Rectal smooth muscle tissue (tissue), 1 donor: ENCODE data around the gene KDM4E.
"Not testable (repeated sequence)": the region's sequence is repeated elsewhere in the genome, so short reads cannot be mapped to it uniquely, and the experiment has no call there.

Experiments
- H3K27ac ChIP-seq: one replicate; pipeline ENCODE4 v1.7.0; 2013; ENCODE audit warnings: low read depth, low read length, inconsistent platforms
- H3K27me3 ChIP-seq: one replicate; pipeline ENCODE4 v1.7.0; 2013; ENCODE audit warnings: low read length; ENCODE audit not compliant: control insufficient read depth, insufficient read depth
- H3K36me3 ChIP-seq: one replicate; pipeline ENCODE4 v1.7.0; 2013; ENCODE audit warnings: low read length; ENCODE audit not compliant: control insufficient read depth, insufficient read depth
- H3K4me1 ChIP-seq: one replicate; pipeline ENCODE4 v1.7.0; 2013; ENCODE audit warnings: low read length; ENCODE audit not compliant: control insufficient read depth, insufficient read depth
- H3K4me3 ChIP-seq: one replicate; pipeline ENCODE4 v1.7.0; 2013; ENCODE audit warnings: low read length
- H3K9ac ChIP-seq: one replicate; pipeline ENCODE4 v1.7.0; 2013; ENCODE audit warnings: low read length

KDM4E gene

DNA sequence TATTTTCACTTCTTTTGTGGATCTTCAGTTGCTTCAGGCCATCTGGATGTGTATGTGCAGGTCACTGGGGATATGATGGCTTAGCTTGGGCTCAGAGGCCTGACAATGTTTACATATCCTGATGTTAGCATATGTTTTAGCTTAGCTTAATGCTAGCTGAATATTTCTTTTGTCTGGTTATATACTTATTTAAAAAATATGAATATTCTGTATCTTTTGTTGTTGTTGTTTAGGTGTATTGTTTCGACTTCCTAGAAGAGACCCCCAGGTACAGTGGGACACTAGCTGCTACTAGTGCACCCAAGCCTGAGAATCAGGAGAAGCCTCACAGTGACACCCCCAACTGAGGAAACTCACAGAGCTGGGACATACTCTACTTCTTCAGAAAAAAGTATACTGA lies at the start of gene KDM4E:
KDM4E (plus strand) TSS at position 301 of the 400 bp plus-strand sequence. CDS start 300 bp downstream, outside the sequence.
- Histone ChIP-seq H3K9ac (no peak within 1 kb of the TSS), H3K4me3 (no peak within 1 kb of the TSS), H3K4me1 (no peaks in the 10 kb centered on the region), H3K27ac (no peak within 1 kb of the TSS), H3K27me3 (no peaks in the 10 kb centered on the region), H3K36me3 (no peaks in the 10 kb centered on the region)

DNA sequence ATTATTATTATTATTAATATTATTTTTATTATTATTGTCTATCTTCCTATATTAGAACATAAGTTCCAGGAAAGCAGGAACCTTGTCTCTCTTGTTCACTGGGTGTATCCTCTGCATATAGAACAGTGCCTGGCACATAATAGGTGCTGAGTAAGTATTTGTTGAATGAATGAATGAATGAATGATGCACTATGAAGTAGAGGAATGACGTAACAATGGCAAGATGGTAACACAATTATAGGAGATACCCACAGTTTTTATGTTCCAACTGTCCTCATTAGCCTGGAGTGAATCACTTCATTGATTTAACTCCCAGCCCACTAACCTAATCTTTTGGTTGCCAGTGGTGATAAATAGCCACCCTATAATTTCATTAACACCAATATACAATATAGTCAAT lies 49.5 kb upstream of the KDM4E start:
- H3K36me3 ChIP-seq: peaks cover 3% of the 10 kb centered on the region
- H3K4me3 ChIP-seq: no peak overlapping the region
- no peaks in the 10 kb centered on the region for H3K27me3 ChIP-seq
- H3K4me1 ChIP-seq: peaks cover 7% of the 10 kb centered on the region
- no peak overlapping the region for H3K27ac ChIP-seq
- no peak overlapping the region for H3K9ac ChIP-seq

DNA sequence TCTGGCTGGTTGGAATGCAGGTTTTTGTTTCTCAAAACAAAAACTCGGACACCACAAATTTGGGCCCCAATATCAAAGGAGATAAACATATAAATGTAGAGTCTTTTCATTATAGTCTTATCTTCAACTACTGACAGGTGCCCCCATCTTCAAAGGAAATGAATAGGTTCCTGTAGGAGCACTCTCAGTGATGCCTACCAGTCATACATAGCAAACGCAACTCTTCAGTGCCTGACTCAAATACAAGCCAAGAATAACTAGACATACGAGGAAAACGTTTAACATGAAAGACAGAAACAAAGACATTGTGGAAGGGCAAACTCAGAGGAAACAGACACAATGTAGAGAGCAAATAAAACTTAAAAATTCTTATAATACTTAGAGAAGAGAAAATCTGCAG lies 37.7 kb upstream of the KDM4E start:
- Histone ChIP-seq H3K4me3 (no peak overlapping the region), H3K4me1 (no peaks in the 10 kb centered on the region), H3K27me3 (no peaks in the 10 kb centered on the region), H3K9ac (no peak overlapping the region), H3K27ac (no peak overlapping the region), H3K36me3 (no peaks in the 10 kb centered on the region)

DNA sequence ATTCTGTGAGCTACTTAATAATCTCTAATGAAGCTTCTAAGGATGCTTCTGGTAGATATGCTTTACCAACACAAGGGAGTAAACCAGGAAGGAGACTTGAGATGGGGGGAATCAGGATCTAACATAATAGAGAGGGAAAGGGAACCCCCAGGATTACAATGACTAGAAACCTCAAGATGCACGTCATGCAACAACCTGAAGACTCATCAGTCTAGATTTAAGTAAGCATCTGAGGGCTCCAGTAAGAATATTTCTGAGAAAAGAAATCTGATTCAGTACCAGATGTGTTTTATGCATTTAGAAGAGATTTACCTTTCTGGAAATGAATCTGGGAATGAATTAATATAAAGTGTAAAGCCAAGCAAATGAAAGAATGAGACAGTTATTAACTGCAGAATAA lies 36.3 kb upstream of the KDM4E start:
- H3K27me3 ChIP-seq: no peaks in the 10 kb centered on the region
- H3K4me3 ChIP-seq: no peak overlapping the region
- H3K4me1 ChIP-seq: no peaks in the 10 kb centered on the region
- no peaks in the 10 kb centered on the region for H3K36me3 ChIP-seq
- no peak overlapping the region for H3K9ac ChIP-seq
- no peak overlapping the region for H3K27ac ChIP-seq

DNA sequence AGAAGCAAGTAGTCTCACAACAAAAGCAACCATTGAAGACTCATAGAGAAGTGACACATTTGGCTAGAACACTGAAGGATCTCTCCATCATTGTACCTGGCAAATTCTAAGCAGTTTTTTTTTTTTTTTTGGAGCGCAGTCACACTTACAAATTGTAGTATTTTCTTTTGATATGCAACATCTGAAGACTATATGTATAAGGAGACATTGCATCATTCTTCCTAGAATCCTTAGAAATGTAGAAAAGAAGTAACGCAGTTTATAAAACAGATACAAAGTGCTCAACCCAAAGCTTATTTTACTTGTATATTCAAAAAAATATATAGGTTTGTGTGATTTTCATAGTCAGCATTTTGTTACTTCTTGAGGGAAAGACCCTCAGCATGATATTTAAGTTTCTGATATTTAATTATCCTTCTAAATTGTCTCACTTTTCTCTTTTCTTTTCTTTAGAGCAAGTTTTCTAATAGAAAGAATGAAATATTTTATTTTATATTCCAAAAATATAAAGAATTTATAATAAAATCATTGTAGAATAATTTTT lies 31.6 kb upstream of the KDM4E start:
- H3K27me3 ChIP-seq: no peaks in the 10 kb centered on the region
- H3K9ac ChIP-seq: no peak overlapping the region
- H3K4me1 ChIP-seq: no peaks in the 10 kb centered on the region
- H3K27ac ChIP-seq: no peak overlapping the region
- no peaks in the 10 kb centered on the region for H3K36me3 ChIP-seq
- no peak overlapping the region for H3K4me3 ChIP-seq

DNA sequence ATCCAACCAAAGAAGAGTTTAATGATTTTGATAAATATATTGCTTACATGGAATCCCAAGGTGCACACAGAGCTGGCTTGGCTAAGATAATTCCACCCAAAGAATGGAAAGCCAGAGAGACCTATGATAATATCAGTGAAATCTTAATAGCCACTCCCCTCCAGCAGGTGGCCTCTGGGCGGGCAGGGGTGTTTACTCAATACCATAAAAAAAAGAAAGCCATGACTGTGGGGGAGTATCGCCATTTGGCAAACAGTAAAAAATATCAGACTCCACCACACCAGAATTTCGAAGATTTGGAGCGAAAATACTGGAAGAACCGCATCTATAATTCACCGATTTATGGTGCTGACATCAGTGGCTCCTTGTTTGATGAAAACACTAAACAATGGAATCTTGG lies 27.6 kb upstream of the KDM4E start:
- no peak overlapping the region for H3K9ac ChIP-seq
- no peaks in the 10 kb centered on the region for H3K27me3 ChIP-seq
- H3K4me3 ChIP-seq: no peak overlapping the region
- H3K4me1 ChIP-seq: no peaks in the 10 kb centered on the region
- no peak overlapping the region for H3K27ac ChIP-seq
- H3K36me3 ChIP-seq: no peaks in the 10 kb centered on the region

DNA sequence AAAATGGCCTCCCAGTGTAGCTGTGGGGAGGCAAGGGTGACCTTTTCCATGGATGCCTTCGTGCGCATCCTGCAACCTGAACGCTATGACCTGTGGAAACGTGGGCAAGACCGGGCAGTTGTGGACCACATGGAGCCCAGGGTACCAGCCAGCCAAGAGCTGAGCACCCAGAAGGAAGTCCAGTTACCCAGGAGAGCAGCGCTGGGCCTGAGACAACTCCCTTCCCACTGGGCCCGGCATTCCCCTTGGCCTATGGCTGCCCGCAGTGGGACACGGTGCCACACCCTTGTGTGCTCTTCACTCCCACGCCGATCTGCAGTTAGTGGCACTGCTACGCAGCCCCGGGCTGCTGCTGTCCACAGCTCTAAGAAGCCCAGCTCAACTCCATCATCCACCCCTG lies 26.8 kb upstream of the KDM4E start:
- no peak overlapping the region for H3K4me3 ChIP-seq
- H3K9ac ChIP-seq: no peak overlapping the region
- H3K27me3 ChIP-seq: no peaks in the 10 kb centered on the region
- H3K36me3 ChIP-seq: no peaks in the 10 kb centered on the region
- no peaks in the 10 kb centered on the region for H3K4me1 ChIP-seq
- H3K27ac ChIP-seq: no peak overlapping the region

DNA sequence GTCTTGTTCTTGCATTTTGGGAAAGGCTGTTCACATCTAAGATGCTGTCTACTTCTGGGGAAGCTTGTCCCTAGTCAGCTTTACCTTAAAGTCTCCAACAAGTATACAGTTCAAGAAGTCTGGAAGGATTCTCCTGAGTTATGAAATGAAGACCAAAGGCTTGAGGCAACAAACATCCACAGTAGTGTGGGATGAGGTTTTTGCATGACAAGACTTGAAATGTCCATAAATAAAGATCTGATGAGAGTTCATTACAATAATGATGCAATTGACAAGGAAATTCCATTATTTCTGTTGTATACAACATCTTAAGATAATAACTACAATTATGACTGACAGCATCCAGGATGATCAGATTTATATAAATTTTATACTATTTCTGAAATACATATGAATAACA lies 21.3 kb upstream of the KDM4E start:
- H3K36me3 ChIP-seq: no peaks in the 10 kb centered on the region
- H3K4me1 ChIP-seq: no peaks in the 10 kb centered on the region
- H3K9ac ChIP-seq: no peak overlapping the region
- no peak overlapping the region for H3K4me3 ChIP-seq
- no peak overlapping the region for H3K27ac ChIP-seq
- no peaks in the 10 kb centered on the region for H3K27me3 ChIP-seq

DNA sequence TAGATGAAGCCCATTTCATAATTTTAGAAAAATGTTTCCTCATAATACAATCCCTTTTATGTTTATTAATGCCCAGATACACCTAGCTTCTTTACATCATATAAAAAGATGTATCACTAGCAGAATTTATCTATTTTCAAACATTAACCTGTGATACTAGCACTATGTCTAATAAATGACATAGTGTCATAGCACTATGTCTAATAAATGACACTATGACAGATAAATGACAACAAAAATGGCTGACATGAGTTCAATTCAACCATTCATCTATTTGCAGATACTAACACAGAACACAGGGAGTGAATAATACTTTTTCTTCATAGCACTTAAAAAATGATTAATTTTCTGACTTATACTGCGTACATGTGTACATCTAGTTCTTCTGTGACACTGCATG lies 19.4 kb upstream of the KDM4E start:
- no peaks in the 10 kb centered on the region for H3K36me3 ChIP-seq
- H3K27me3 ChIP-seq: no peaks in the 10 kb centered on the region
- H3K9ac ChIP-seq: no peak overlapping the region
- no peak overlapping the region for H3K27ac ChIP-seq
- no peak overlapping the region for H3K4me3 ChIP-seq
- H3K4me1 ChIP-seq: no peaks in the 10 kb centered on the region

DNA sequence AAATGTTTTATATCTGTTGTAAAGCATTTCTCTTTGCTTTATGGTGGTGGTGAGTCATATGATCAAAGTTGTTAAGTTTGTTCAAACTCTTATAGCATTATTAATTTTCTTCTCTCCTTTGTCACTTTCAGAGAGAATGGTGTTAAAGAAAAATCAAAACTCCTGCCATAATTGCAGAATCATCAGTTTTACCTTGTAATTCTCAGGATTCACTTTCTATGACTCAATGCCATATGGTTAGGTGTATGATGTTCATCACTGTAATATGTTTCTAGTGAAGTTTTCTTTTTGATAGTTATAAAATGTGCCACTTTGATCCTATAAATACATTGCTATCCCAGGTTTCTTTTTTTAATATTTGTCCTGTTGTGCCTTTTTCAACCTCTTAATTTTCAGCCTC lies 13.7 kb upstream of the KDM4E start:
- no peak overlapping the region for H3K27ac ChIP-seq
- H3K36me3 ChIP-seq: no peaks in the 10 kb centered on the region
- no peaks in the 10 kb centered on the region for H3K27me3 ChIP-seq
- no peaks in the 10 kb centered on the region for H3K4me1 ChIP-seq
- H3K9ac ChIP-seq: no peak overlapping the region
- no peak overlapping the region for H3K4me3 ChIP-seq

DNA sequence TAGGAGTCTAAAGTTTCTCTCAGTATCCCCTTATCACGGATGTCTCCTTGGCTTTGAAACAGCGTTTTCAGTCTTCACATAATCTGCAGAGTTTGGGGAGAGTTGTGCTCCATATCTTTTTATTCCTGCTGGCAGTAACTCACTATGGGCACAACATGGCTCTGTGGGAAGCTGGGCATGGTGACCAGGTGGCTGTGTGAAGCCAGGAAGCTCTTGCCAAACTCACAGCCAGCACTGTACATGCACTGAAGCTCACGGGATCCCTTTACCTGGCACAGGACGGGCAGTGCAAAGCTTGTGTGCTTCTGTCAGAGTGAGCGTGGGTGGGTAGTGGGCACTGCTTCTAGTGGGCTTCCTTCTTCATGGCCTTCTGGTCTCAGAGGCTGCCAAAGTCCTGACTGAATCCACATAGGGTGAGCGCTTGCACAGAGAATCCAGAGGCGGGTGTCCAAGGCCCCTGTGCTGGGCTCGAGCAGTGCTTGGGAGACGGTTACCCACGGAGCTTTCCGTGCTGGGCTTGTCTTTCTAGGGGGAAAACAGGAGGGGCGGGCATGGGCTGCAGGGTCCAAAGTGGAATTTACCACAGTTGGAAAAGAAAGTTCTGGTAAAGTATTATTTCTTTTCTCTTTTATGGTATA lies 10.8 kb upstream of the KDM4E start:
- no peak overlapping the region for H3K4me3 ChIP-seq
- no peak overlapping the region for H3K27ac ChIP-seq
- H3K4me1 ChIP-seq: no peaks in the 10 kb centered on the region
- H3K9ac ChIP-seq: no peak overlapping the region
- no peaks in the 10 kb centered on the region for H3K27me3 ChIP-seq
- H3K36me3 ChIP-seq: no peaks in the 10 kb centered on the region

DNA sequence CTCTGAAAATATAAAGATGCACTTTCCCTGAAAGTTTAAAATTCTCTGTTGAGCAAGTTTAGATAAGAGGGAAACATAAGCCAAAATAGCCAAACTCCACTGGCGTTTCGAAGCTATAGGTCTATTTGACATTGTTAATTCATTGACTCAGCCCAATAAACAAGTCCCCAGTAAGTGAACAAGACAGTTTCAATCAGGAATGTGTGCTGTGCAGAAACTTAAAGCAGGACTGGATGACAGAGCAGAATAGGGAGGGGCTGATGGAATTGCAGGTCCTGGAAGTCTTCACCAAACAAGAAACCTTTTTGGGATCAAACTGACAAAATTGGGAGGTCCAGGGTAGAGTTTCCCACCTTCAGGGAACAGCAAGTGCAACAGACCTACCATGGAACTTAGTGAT lies 8.9 kb upstream of the KDM4E start:
- no peak overlapping the region for H3K9ac ChIP-seq
- no peaks in the 10 kb centered on the region for H3K36me3 ChIP-seq
- no peak overlapping the region for H3K4me3 ChIP-seq
- H3K27me3 ChIP-seq: no peaks in the 10 kb centered on the region
- no peaks in the 10 kb centered on the region for H3K4me1 ChIP-seq
- H3K27ac ChIP-seq: no peak overlapping the region

DNA sequence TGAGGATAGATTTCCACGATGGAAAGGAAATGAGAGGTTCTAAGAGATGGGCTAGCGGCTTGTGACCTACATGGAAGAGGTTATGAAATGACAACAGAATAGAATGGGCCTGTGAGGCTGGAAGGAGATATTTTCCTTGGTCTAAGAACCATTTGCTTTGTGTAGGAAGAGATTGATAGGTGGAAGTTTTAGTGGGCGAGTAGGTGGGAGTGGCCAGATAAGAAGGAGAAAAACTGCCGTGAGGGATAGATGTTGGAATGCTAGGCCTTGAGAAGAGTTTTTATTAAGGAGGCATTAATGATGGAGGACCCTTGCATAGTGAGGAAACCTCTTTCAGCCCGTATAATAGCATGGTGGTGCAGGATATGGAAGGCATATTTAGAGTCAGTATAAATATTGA lies 3.6 kb upstream of the KDM4E start:
- not testable (repeated sequence) for H3K9ac ChIP-seq, H3K27ac ChIP-seq, H3K4me3 ChIP-seq, H3K4me1 ChIP-seq, H3K36me3 ChIP-seq, H3K27me3 ChIP-seq
